SKM-1 treated with dmso at 0.1 percent for 144 hours (cell line): ENCODE data around the gene MPDZ.

Experiments used
- DNase-seq: peaks from one replicate; lab custom pipeline; 2025; ENCODE audit not compliant: unreplicated experiment; lab: John Stamatoyannopoulos, UW

MPDZ gene

GRCh38 chr9:13181652-13182051 is 97.8 kb downstream of the MPDZ start:
- DNase-seq: no peak

- no peak for DNase-seq
Measured at GRCh38 chr9:13179257-13179656, 100.2 kb downstream of the MPDZ start.

- no peak for DNase-seq
Measured at GRCh38 chr9:13175732-13176131, 103.8 kb downstream of the MPDZ start.

GRCh38 chr9:13174906-13175639 is 104.4 kb downstream of the MPDZ start:
- DNase-seq: no peak

- no peak for DNase-seq
Measured at GRCh38 chr9:13173553-13173952, 105.9 kb downstream of the MPDZ start.

GRCh38 chr9:13171261-13171660 is 108.2 kb downstream of the MPDZ start:
- no peak for DNase-seq

GRCh38 chr9:13166996-13167395 is 112.5 kb downstream of the MPDZ start:
- no peak for DNase-seq

- no peak for DNase-seq
Measured at GRCh38 chr9:13165956-13166355, 113.5 kb downstream of the MPDZ start.

- no peak for DNase-seq
Measured at GRCh38 chr9:13165236-13165945, 114.1 kb downstream of the MPDZ start.

GRCh38 chr9:13163946-13164345 is 115.5 kb downstream of the MPDZ start:
- no peak for DNase-seq

GRCh38 chr9:13163287-13163686 is 116.2 kb downstream of the MPDZ start:
- DNase-seq: no peak

GRCh38 chr9:13160051-13160450 is 119.4 kb downstream of the MPDZ start:
- DNase-seq: no peak

- no peak for DNase-seq
Measured at GRCh38 chr9:13158986-13159385, 120.5 kb downstream of the MPDZ start.

GRCh38 chr9:13151489-13151888 is 128.0 kb downstream of the MPDZ start:
- no peak for DNase-seq

GRCh38 chr9:13149454-13149853 is 130.0 kb downstream of the MPDZ start:
- no peak for DNase-seq

- DNase-seq: no peak
Measured at GRCh38 chr9:13146840-13147239, 132.7 kb downstream of the MPDZ start.

- DNase-seq: no peak
Measured at GRCh38 chr9:13145340-13145739, 134.2 kb downstream of the MPDZ start.

GRCh38 chr9:13144166-13144775 is 135.2 kb downstream of the MPDZ start:
- no peak for DNase-seq

- DNase-seq: no peak
Measured at GRCh38 chr9:13143281-13143680, 136.2 kb downstream of the MPDZ start.

GRCh38 chr9:13142776-13143175 is 136.7 kb downstream of the MPDZ start:
- DNase-seq: no peak

GRCh38 chr9:13141629-13142028 is 137.9 kb downstream of the MPDZ start:
- DNase-seq: no peak
